CD4-positive, alpha-beta T cell treated with Interleukin-15 for 1 hour (primary cell): ENCODE data around the gene NPHP4.
A peak's percentile ranks its signal among the peaks of the same experiment; 100 is the strongest.

ENCODE experiments used
- DNase-seq: peaks from one replicate; pipeline ENCODE4 v3.0.0-alpha.2; 2020

NPHP4 gene

GRCh38 chr1:5992026-5992813 is at the start of gene NPHP4:
Gene NPHP4, minus strand, starts transcription at chr1:5992425. Its CDS starts 6,136 bp downstream, at chr1:5986289.
- peak; percentile 99 for DNase-seq

- DNase-seq: no peak
Observed at GRCh38 chr1:6041432-6042062, 49.3 kb upstream of the NPHP4 start.

GRCh38 chr1:6040861-6041415 is 48.7 kb upstream of the NPHP4 start:
- DNase-seq: no peak

GRCh38 chr1:6040444-6040843 is 48.2 kb upstream of the NPHP4 start:
- no peak for DNase-seq

GRCh38 chr1:6039031-6039430 is 46.8 kb upstream of the NPHP4 start:
- no peak for DNase-seq

GRCh38 chr1:6038603-6039002 is 46.4 kb upstream of the NPHP4 start:
- no peak for DNase-seq

GRCh38 chr1:6037338-6037762 is 45.1 kb upstream of the NPHP4 start:
- DNase-seq: no peak

GRCh38 chr1:6035719-6036118 is 43.5 kb upstream of the NPHP4 start:
- no peak for DNase-seq

- no peak for DNase-seq
Observed at GRCh38 chr1:6035303-6035702, 43.1 kb upstream of the NPHP4 start.

- no peak for DNase-seq
Observed at GRCh38 chr1:6034750-6035096, 42.5 kb upstream of the NPHP4 start.

- DNase-seq: no peak
Observed at GRCh38 chr1:6033986-6034749, 41.9 kb upstream of the NPHP4 start.

GRCh38 chr1:6033124-6033523 is 40.9 kb upstream of the NPHP4 start:
- no peak for DNase-seq

- DNase-seq: no peak
Observed at GRCh38 chr1:6030547-6031261, 38.5 kb upstream of the NPHP4 start.

GRCh38 chr1:6030132-6030531 is 37.9 kb upstream of the NPHP4 start:
- DNase-seq: no peak

- DNase-seq: no peak
Observed at GRCh38 chr1:6029351-6029750, 37.1 kb upstream of the NPHP4 start.

GRCh38 chr1:6028042-6028850 is 36.0 kb upstream of the NPHP4 start:
- DNase-seq: peak; percentile 74

- no peak for DNase-seq
Observed at GRCh38 chr1:6027591-6027990, 35.4 kb upstream of the NPHP4 start.

- peak; percentile 92 for DNase-seq
Observed at GRCh38 chr1:6026095-6026809, 34.0 kb upstream of the NPHP4 start.

GRCh38 chr1:6025269-6026094 is 33.3 kb upstream of the NPHP4 start:
- DNase-seq: peak; percentile 17

GRCh38 chr1:6024376-6024775 is 32.2 kb upstream of the NPHP4 start:
- DNase-seq: peak; percentile 6
